Rectal smooth muscle tissue (tissue), 1 donor: ENCODE results near the gene SLC9A5.

ENCODE experiments used
- H3K27ac ChIP-seq: one replicate; pipeline ENCODE4 v1.7.0; 2013; ENCODE audit warnings: low read depth, low read length, inconsistent platforms
- H3K27me3 ChIP-seq: one replicate; pipeline ENCODE4 v1.7.0; 2013; ENCODE audit warnings: low read length; ENCODE audit not compliant: control insufficient read depth, insufficient read depth
- H3K36me3 ChIP-seq: one replicate; pipeline ENCODE4 v1.7.0; 2013; ENCODE audit warnings: low read length; ENCODE audit not compliant: control insufficient read depth, insufficient read depth
- H3K4me1 ChIP-seq: one replicate; pipeline ENCODE4 v1.7.0; 2013; ENCODE audit warnings: low read length; ENCODE audit not compliant: control insufficient read depth, insufficient read depth
- H3K4me3 ChIP-seq: one replicate; pipeline ENCODE4 v1.7.0; 2013; ENCODE audit warnings: low read length
- H3K9ac ChIP-seq: one replicate; pipeline ENCODE4 v1.7.0; 2013; ENCODE audit warnings: low read length

The SLC9A5 gene

DNA sequence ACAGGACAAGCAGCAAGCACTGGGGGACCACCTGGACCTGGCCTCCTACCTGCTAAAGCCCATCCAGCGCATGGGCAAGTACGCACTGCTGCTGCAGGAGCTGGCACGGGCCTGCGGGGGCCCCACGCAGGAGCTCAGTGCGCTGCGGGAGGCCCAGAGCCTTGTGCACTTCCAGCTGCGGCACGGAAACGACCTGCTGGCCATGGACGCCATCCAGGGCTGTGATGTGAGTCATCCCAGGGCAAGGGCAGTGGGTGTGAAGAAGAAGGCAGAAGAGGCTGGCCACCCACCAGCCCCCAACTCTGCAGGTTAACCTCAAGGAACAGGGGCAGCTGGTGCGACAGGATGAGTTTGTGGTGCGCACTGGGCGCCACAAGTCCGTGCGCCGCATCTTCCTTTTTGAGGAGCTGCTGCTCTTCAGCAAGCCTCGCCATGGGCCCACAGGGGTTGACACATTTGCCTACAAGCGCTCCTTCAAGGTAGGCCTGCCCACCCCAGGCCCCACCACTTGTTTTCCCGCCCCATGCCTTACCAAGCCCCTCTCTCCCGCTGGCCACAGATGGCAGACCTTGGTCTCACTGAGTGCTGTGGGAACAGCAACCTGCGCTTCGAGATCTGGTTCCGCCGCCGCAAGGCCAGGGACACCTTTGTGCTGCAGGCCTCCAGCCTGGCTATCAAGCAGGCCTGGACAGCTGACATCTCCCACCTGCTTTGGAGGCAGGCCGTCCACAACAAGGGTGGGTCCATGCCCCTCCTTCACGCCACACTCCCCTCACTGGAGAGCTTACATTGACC is 37.9 kb downstream of the SLC9A5 start:
- no peak overlapping the region for H3K9ac ChIP-seq
- H3K36me3 ChIP-seq, result no peaks in the 10 kb centered on the region
- H3K4me1 ChIP-seq, result no peaks in the 10 kb centered on the region

DNA sequence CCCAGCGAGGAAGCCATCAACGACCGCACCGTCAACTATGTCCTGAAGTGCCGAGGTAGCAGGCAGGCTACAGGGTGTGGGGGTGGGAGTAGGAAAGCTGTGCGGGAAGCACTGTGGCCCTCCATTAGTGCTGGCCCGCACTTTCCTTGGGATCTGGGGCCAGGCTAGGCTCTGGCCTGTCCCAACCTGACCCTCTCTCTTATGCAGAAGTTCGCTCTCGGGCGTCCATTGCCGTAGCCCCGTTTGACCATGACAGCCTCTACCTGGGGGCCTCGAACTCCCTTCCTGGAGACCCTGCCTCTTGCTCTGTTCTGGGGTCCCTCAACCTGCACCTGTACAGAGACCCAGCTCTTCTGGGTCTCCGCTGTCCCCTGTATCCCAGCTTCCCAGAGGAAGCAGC is 39.2 kb downstream of the SLC9A5 start:
- Histone ChIP-seq H3K4me3 (no peak overlapping the region), H3K27ac (no peak overlapping the region), H3K9ac (no peak overlapping the region), H3K36me3 (no peaks in the 10 kb centered on the region), H3K4me1 (no peaks in the 10 kb centered on the region), H3K27me3 (no peaks in the 10 kb centered on the region)

More for the DNA sequence above, 37.9 kb downstream of the SLC9A5 start:
- no peak overlapping the region for H3K27ac ChIP-seq
- H3K4me3 ChIP-seq, result no peak overlapping the region
- H3K27me3 ChIP-seq, result no peaks in the 10 kb centered on the region

DNA sequence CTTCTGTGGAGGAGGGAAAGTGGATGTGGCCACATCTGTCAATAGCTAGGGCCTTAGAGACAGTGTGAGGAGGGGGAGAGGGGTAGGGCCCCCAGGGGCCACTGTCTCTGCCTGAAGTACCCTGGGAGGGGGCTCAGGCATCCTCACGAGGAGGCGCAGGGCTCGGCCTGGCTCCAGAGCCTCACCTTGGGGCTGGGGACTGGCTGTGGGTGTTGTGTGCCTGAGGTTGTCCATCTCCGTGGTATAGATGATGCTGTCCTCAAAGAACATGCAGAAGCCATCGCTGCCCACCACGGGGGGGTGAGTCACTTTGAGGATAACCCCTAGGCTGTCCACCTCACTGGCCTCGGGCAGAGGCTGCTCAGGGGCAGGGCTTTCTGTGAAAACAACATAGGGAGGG is 42.7 kb downstream of the SLC9A5 start:
- no peak overlapping the region for H3K27ac ChIP-seq
- H3K4me1 ChIP-seq, result no peaks in the 10 kb centered on the region
- no peaks in the 10 kb centered on the region for H3K36me3 ChIP-seq
- H3K27me3 ChIP-seq, result no peaks in the 10 kb centered on the region
- H3K9ac ChIP-seq, result no peak overlapping the region
- no peak overlapping the region for H3K4me3 ChIP-seq

DNA sequence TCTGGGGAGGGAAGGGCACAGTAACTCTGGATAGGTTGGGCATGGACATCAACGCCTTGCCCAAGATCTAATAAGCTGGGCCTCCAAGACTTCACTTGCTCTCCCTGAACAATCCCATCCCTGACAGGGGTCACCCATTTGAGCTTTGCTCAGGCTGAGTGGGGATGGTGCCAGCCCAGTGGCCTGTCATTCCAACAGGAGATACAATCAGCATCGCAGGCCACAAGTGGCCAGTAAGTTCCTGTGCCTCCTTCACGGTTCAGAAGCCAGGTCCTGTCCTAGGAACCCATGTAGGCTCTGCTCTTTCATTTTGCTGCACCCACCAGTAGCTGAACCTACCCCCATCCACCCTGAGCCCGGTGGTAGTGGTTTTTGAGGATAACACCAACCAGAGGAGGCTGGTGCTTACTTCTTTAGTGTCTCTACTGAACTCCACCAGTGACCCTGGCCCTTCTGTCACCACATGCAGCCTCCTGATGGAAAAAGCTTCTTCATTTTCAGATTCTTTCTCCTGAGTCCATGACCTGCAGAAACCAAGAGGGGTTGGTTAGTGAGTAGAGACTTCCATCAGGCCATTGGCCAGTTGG is 45.5 kb downstream of the SLC9A5 start:
- no peaks in the 10 kb centered on the region for H3K27me3 ChIP-seq
- H3K9ac ChIP-seq, result no peak overlapping the region
- no peaks in the 10 kb centered on the region for H3K36me3 ChIP-seq
- no peak overlapping the region for H3K4me3 ChIP-seq
- H3K27ac ChIP-seq, result no peak overlapping the region
- no peaks in the 10 kb centered on the region for H3K4me1 ChIP-seq

DNA sequence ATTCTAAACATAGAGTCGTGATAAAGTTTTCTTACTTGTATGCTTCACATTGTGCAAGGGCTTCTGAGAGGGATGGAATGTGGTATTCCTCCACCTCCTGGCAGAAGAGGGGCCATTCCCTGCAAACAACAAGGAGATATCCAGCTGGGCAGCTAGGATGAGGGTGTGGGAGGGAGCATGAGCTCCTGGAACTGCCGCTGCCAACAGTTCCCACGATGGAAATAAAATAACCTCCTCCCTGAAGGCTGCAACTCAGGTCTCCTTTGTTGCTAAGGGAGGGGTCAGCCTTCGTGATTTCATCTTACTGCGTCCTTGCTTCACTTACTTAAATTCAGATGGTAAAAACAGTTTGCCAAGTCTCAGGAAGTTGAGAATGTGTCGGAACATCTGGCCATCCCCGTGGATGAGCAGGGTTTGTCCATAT is 46.2 kb downstream of the SLC9A5 start:
- Histone ChIP-seq H3K4me3 (no peak overlapping the region), H3K27me3 (no peaks in the 10 kb centered on the region), H3K27ac (no peak overlapping the region), H3K36me3 (no peaks in the 10 kb centered on the region), H3K9ac (no peak overlapping the region), H3K4me1 (no peaks in the 10 kb centered on the region)

DNA sequence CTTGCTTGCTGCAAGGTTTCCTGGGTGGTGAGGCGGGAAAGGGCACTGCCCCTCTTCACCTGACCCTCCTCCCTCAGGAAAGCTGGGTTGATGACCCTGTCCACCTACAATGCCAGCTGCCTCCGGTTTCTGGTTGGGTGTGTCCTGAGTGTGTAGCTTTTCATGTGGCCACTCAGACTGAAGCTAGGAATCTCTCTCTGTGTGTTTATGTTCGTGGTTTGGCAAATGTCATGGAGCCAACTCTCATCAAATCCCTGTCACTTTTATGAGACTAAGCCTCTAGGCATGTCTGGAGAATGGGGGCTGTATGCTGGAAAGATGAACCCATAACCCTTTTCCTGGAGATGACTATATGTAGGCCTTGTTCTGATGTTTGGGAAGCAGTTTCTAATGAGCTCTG is 47.6 kb downstream of the SLC9A5 start:
- no peak overlapping the region for H3K9ac ChIP-seq
- no peak overlapping the region for H3K27ac ChIP-seq
- no peaks in the 10 kb centered on the region for H3K36me3 ChIP-seq
- no peaks in the 10 kb centered on the region for H3K4me1 ChIP-seq
- no peak overlapping the region for H3K4me3 ChIP-seq
- H3K27me3 ChIP-seq, result no peaks in the 10 kb centered on the region

DNA sequence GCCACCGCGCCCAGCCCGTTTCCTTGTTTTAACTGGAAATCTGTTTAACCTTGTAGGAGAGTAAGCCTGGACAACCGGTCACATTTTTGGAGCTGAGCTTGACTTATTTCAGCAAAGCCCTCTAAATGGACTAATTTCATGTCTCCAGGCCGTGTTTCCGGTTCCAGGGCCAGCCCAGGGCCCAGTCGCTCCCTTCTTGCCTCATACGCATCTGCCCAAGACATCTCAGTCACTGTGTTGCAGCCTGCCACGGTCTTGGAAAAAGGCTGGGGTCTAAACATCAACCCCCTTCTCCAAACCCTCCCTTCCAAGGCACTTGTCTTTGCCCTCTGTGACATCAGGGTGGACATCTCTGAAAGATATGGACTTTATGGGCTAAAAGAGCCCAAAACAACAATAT is 49.5 kb downstream of the SLC9A5 start:
- Histone ChIP-seq H3K27ac (no peak overlapping the region), H3K9ac (no peak overlapping the region), H3K4me1 (no peaks in the 10 kb centered on the region)

DNA sequence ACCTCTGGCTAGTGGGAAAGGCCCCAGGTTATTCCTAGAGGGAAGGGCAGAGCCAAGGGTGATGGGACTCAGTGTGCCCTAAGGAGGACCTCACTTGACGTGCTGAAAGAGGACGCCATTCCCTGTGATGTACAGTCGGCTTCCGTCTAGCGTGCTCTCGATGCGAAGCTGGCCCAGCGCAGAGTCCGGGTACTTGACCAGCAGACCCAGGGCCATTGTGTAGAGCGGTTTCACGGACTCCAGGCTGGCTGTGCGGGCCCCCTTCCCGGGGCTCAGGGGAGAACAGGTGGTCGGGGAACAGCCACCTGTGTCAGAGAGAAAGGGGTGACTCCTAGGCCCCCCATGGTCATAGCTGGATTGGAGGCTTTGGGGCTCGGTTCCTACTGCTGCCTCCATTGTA is 50.5 kb downstream of the SLC9A5 start:
- Histone ChIP-seq H3K4me1 (no peaks in the 10 kb centered on the region), H3K36me3 (no peaks in the 10 kb centered on the region), H3K4me3 (no peak overlapping the region), H3K27ac (no peak overlapping the region), H3K9ac (no peak overlapping the region), H3K27me3 (no peaks in the 10 kb centered on the region)

More for the DNA sequence above, 49.5 kb downstream of the SLC9A5 start:
- Histone ChIP-seq H3K36me3 (no peaks in the 10 kb centered on the region), H3K27me3 (no peaks in the 10 kb centered on the region), H3K4me3 (no peak overlapping the region)

DNA sequence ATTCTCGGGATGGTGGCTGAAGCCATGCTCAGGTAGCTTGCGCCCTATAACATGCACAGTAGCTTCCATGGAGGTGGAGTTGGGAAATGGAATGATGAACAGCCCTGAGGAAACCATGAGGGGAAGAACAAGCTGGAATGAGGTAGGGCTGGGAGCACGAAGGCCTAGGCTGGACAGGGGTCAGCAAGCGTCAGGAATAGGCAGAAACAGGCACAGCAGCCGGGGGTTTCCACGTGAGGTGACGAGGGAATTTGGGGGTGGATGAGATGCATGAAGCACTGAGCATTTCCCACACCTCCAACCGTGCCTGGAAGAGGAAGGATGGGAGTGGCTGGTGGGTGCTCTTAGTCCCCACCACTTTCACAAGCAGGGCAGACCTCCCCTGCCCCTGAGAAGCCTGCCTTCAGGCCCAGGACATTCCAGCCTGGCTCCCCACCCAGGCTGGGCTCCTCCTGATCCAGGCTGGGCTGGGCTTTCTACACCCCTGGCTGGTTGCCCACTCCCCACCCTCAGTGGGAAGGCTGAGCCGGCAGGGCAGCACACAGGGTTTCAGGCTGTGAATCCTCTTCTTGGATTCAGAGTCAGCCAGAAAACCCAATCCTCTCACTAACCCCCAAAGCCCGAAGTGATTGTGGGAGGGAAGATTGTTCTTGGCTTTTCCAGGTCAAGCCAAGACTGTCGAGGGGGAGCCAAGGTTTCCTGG is 52.5 kb downstream of the SLC9A5 start:
- Histone ChIP-seq H3K4me3 (no peak overlapping the region), H3K27ac (no peak overlapping the region), H3K9ac (no peak overlapping the region), H3K4me1 (no peaks in the 10 kb centered on the region), H3K27me3 (no peaks in the 10 kb centered on the region), H3K36me3 (no peaks in the 10 kb centered on the region)

DNA sequence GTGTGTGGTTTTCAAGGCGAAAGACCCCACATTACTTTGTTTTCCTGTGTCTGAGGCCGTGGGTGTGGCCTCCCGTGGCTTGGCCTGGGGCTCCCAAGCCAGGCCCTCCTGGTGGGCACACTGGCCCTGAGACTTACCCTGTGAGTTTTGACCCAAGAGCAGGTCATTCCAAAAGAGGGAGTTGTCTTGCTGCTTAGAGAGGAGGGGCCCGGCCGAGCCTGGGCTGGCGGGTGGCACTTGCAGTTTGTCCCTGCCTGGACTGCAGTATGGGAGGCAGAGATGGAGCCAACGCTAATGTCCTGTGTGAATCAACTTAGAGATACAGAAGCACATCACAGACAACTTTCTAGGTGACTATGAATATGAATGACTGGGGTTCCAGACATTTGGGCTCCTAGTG is 53.3 kb downstream of the SLC9A5 start:
- Histone ChIP-seq H3K27ac (no peak overlapping the region), H3K4me3 (no peak overlapping the region), H3K4me1 (no peaks in the 10 kb centered on the region), H3K36me3 (no peaks in the 10 kb centered on the region), H3K27me3 (no peaks in the 10 kb centered on the region), H3K9ac (no peak overlapping the region)

DNA sequence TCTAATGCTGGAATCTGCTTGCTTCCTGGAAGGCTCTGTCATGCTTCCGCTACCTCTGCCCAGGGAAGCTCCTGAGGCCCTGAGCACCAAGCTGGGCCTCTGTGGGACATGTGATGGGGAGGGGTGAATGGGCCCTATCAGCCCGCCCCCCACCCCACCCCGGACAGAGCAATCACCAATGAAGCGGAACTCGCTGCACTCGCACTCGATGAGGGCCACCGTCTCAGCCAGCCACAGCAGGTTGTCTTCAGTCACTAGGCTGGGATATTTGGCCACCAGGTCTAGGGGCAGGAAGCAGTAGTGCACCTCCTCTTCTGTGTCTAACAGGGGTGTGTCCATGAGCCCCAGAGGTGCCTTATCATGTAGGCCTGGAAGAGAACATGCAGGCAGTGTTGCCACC is 54.2 kb downstream of the SLC9A5 start:
- Histone ChIP-seq H3K4me3 (no peak overlapping the region), H3K36me3 (no peaks in the 10 kb centered on the region), H3K27me3 (no peaks in the 10 kb centered on the region), H3K27ac (no peak overlapping the region), H3K4me1 (no peaks in the 10 kb centered on the region), H3K9ac (no peak overlapping the region)

DNA sequence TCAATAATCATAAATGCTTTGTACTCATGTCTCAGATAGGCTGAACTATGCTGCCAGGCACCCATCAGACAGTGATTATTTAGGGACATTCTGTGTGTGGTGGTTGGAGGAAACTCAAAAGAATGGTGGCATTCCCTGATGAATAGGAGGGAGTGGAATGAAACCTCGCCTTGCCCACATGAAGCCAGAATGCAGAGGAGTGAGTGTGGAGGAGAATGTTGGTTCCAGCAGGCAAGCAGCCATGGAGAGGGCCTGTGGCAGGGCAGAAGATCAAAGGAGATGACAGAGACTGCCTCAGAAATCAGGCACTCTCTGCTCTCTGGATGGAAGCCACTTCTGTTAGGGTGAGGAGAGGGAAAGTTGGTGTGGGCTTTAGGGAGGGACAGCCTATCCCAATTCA is 55.2 kb downstream of the SLC9A5 start:
- no peaks in the 10 kb centered on the region for H3K36me3 ChIP-seq
- no peak overlapping the region for H3K27ac ChIP-seq
- no peak overlapping the region for H3K4me3 ChIP-seq
- no peaks in the 10 kb centered on the region for H3K4me1 ChIP-seq
- no peak overlapping the region for H3K9ac ChIP-seq
- H3K27me3 ChIP-seq, result no peaks in the 10 kb centered on the region
